ENCODE data around the gene CYP1A1. TPM values are rescaled to one million over a fixed set of nuclear protein-coding genes. Genes with fewer than 3 reads are reported as not detected.
"Not testable (repeated sequence)": the region's sequence is repeated elsewhere in the genome, so short reads cannot be mapped to it uniquely, and the experiment has no call there.

The CYP1A1 gene
- total RNA-seq: 13.8 TPM

- DNase-seq (ENCODE audit: low spot score): peak; percentile 21
Measured at GRCh38 chr15:74725225-74725774, at the start of gene CYP1A1. TSS of gene CYP1A1 (minus strand) at chr15:74725528. CDS start at chr15:74723097, 2,431 bp downstream.

- no peak for DNase-seq (ENCODE audit: low spot score)
Measured at GRCh38 chr15:74773731-74774252, 48.5 kb upstream of the CYP1A1 start.

- no peak for DNase-seq (ENCODE audit: low spot score)
Measured at GRCh38 chr15:74773329-74773728, 48.0 kb upstream of the CYP1A1 start.

- DNase-seq (ENCODE audit: low spot score): no peak
Measured at GRCh38 chr15:74770211-74770903, 45.0 kb upstream of the CYP1A1 start.

- no peak for DNase-seq (ENCODE audit: low spot score)
Measured at GRCh38 chr15:74769463-74770025, 44.2 kb upstream of the CYP1A1 start.

GRCh38 chr15:74768771-74769342 is 43.5 kb upstream of the CYP1A1 start:
- DNase-seq (ENCODE audit: low spot score): no peak

GRCh38 chr15:74768099-74768770 is 42.9 kb upstream of the CYP1A1 start:
- no peak for DNase-seq (ENCODE audit: low spot score)

GRCh38 chr15:74767167-74768098 is 42.1 kb upstream of the CYP1A1 start:
- DNase-seq (ENCODE audit: low spot score): no peak

- no peak for DNase-seq (ENCODE audit: low spot score)
Measured at GRCh38 chr15:74763416-74763815, 38.1 kb upstream of the CYP1A1 start.

- no peak for DNase-seq (ENCODE audit: low spot score)
Measured at GRCh38 chr15:74762791-74763150, 37.4 kb upstream of the CYP1A1 start.

GRCh38 chr15:74758736-74759135 is 33.4 kb upstream of the CYP1A1 start:
- no peak for DNase-seq (ENCODE audit: low spot score)

- DNase-seq (ENCODE audit: low spot score): no peak
Measured at GRCh38 chr15:74754593-74755215, 29.4 kb upstream of the CYP1A1 start.

- DNase-seq (ENCODE audit: low spot score): no peak
Measured at GRCh38 chr15:74752531-74752930, 27.2 kb upstream of the CYP1A1 start.

- DNase-seq (ENCODE audit: low spot score): no peak
Measured at GRCh38 chr15:74752011-74752410, 26.7 kb upstream of the CYP1A1 start.

GRCh38 chr15:74750751-74751150 is 25.4 kb upstream of the CYP1A1 start:
- DNase-seq (ENCODE audit: low spot score): no peak

GRCh38 chr15:74749832-74750231 is 24.5 kb upstream of the CYP1A1 start:
- no peak for DNase-seq (ENCODE audit: low spot score)

- no peak for DNase-seq (ENCODE audit: low spot score)
Measured at GRCh38 chr15:74748322-74748946, 23.1 kb upstream of the CYP1A1 start, which contains the start of gene CYP1A2. TSS of gene CYP1A2 (plus strand) at chr15:74748845. CDS start at chr15:74749739, 894 bp downstream.

- DNase-seq (ENCODE audit: low spot score): no peak
Measured at GRCh38 chr15:74746389-74746788, 21.1 kb upstream of the CYP1A1 start.

- no peak for DNase-seq (ENCODE audit: low spot score)
Measured at GRCh38 chr15:74742422-74742821, 17.1 kb upstream of the CYP1A1 start.

- not testable (repeated sequence) for DNase-seq (ENCODE audit: low spot score)
Measured at GRCh38 chr15:74738239-74738638, 12.9 kb upstream of the CYP1A1 start.
